Bronchial epithelial cell (primary cell): ENCODE results near the gene PDK2. TPM values are rescaled to one million over a fixed set of nuclear protein-coding genes. Genes with fewer than 3 reads are reported as not detected.

Source experiments
- DNase-seq: peaks from one replicate; pipeline ENCODE4 v3.0.0-alpha.2; 2010; ENCODE audit warnings: low read depth
- FAIRE-seq: peaks from 2 replicates; lab custom pipeline; 2011; peaks lifted over from hg19 to GRCh38; lab: Jason Lieb, UNC
- H3K27me3 ChIP-seq: 2 replicates; pipeline ENCODE4 v1.5.1; 2011; ENCODE audit warnings: low read length; ENCODE audit not compliant: control insufficient read depth, insufficient read depth
- H3K36me3 ChIP-seq: 2 replicates; pipeline ENCODE4 v1.5.1; 2011; ENCODE audit warnings: low read length; ENCODE audit not compliant: control insufficient read depth, insufficient read depth
- H3K4me3 ChIP-seq: 2 replicates; pipeline ENCODE4 v1.5.1; 2011; ENCODE audit warnings: mild to moderate bottlenecking, low read depth, low read length, control low read depth
- CTCF ChIP-seq: IDR thresholded peaks from 2 replicates; pipeline ENCODE4 v1.5.1; 2011; ENCODE audit warnings: mild to moderate bottlenecking, moderate library complexity, low read length, control low read depth, inconsistent platforms; ENCODE audit not compliant: insufficient read depth, severe bottlenecking
- total RNA-seq: library from RNA; depleted of rRNA; stranded (reverse); fragments of >200 nt; gene quantifications from 2 replicates; pipeline ENCODE4 v1.2.1, GENCODE V29; 2014

PDK2 gene
- total RNA-seq, 1 donor from 2014 or later: 0.79 TPM

GRCh38 chr17:50109785-50110184 lies 14.6 kb downstream of the PDK2 start:
- FAIRE-seq (no peak), DNase-seq (no peak)
- Histone ChIP-seq H3K36me3 (peaks cover 1% of the 10 kb centered on the region), H3K4me3 (no peak overlapping the region), H3K27me3 (no peaks in the 10 kb centered on the region)
- TF ChIP-seq CTCF: no peak

GRCh38 chr17:50110591-50111349 lies 15.6 kb downstream of the PDK2 start:
- Histone ChIP-seq H3K27me3 (no peaks in the 10 kb centered on the region), H3K36me3 (peaks cover 1% of the 10 kb centered on the region), H3K4me3 (no peak overlapping the region)
- no peak for TF ChIP-seq CTCF
- FAIRE-seq: no peak
- no peak for DNase-seq

- FAIRE-seq (no peak), DNase-seq (no peak)
Measured at GRCh38 chr17:50111673-50112655, 16.8 kb downstream of the PDK2 start.

GRCh38 chr17:50112694-50113093 lies 17.5 kb downstream of the PDK2 start:
- peaks cover 1% of the 10 kb centered on the region for H3K36me3 ChIP-seq
- no peaks in the 10 kb centered on the region for H3K27me3 ChIP-seq
- no peak overlapping the region for H3K4me3 ChIP-seq
- no peak for DNase-seq
- FAIRE-seq: no peak
- no peak for TF ChIP-seq CTCF

More at GRCh38 chr17:50111673-50112655, 16.8 kb downstream of the PDK2 start:
- Histone ChIP-seq H3K36me3 (peaks cover 1% of the 10 kb centered on the region), H3K27me3 (no peaks in the 10 kb centered on the region), H3K4me3 (no peak overlapping the region)
- TF ChIP-seq CTCF: no peak

GRCh38 chr17:50113624-50114320 lies 18.6 kb downstream of the PDK2 start:
- FAIRE-seq: no peak
- H3K4me3 ChIP-seq: no peak overlapping the region
- TF ChIP-seq CTCF: no peak
- H3K36me3 ChIP-seq: peaks cover 1% of the 10 kb centered on the region
- H3K27me3 ChIP-seq: no peaks in the 10 kb centered on the region
- DNase-seq: no peak
